Middle frontal gyrus (tissue), 1 donor: ENCODE data around the gene HHAT.
A peak's percentile ranks its signal among the peaks of the same experiment; 100 is the strongest.
"Not testable (repeated sequence)": the region's sequence is repeated elsewhere in the genome, so short reads cannot be mapped to it uniquely, and the experiment has no call there.

Source experiments
- DNase-seq: peaks from one replicate; pipeline ENCODE4 v3.0.0-alpha.2; 2015; ENCODE audit warnings: low spot score; ENCODE audit errors: extremely low spot score

Gene HHAT

GRCh38 chr1:210396541-210396940, 67.8 kb downstream of the HHAT start:
- no peak for DNase-seq

- no peak for DNase-seq
These were observed 68.5 kb downstream of the HHAT start for GRCh38 chr1:210397252-210397651.

- DNase-seq, result no peak
These were observed 69.0 kb downstream of the HHAT start for GRCh38 chr1:210397681-210398080.

GRCh38 chr1:210398466-210398865, 69.8 kb downstream of the HHAT start:
- no peak for DNase-seq

- peak; percentile 33 for DNase-seq
These were observed 71.5 kb downstream of the HHAT start for GRCh38 chr1:210400043-210400840.

- no peak for DNase-seq
These were observed 73.9 kb downstream of the HHAT start for GRCh38 chr1:210402560-210402959.

GRCh38 chr1:210405316-210405715, 76.6 kb downstream of the HHAT start:
- no peak for DNase-seq

- DNase-seq, result not testable (repeated sequence)
These were observed 77.6 kb downstream of the HHAT start for GRCh38 chr1:210406341-210406740.

- DNase-seq, result peak; percentile 54
These were observed 78.6 kb downstream of the HHAT start for GRCh38 chr1:210407207-210407886.

- no peak for DNase-seq
These were observed 79.2 kb downstream of the HHAT start for GRCh38 chr1:210407887-210408252.

GRCh38 chr1:210412240-210412639, 83.5 kb downstream of the HHAT start:
- DNase-seq, result no peak

GRCh38 chr1:210413951-210414350, 85.2 kb downstream of the HHAT start:
- DNase-seq, result no peak

GRCh38 chr1:210415846-210416448, 87.2 kb downstream of the HHAT start:
- no peak for DNase-seq

- DNase-seq, result no peak
These were observed 88.0 kb downstream of the HHAT start for GRCh38 chr1:210416681-210417080.

GRCh38 chr1:210417881-210418280, 89.2 kb downstream of the HHAT start:
- DNase-seq, result no peak

GRCh38 chr1:210418863-210419650, 90.4 kb downstream of the HHAT start:
- no peak for DNase-seq

- peak; percentile 20 for DNase-seq
These were observed 98.0 kb downstream of the HHAT start for GRCh38 chr1:210426696-210427095.

GRCh38 chr1:210428696-210429095, 100.0 kb downstream of the HHAT start:
- DNase-seq, result no peak

GRCh38 chr1:210434223-210434622, 105.5 kb downstream of the HHAT start:
- DNase-seq, result no peak

- no peak for DNase-seq
These were observed 108.4 kb downstream of the HHAT start for GRCh38 chr1:210437111-210437510.

GRCh38 chr1:210437781-210438180, 109.1 kb downstream of the HHAT start:
- DNase-seq, result no peak
